ENCODE measurements around the gene ASTN2. TPM values are rescaled to one million over a fixed set of nuclear protein-coding genes. Genes with fewer than 3 reads are reported as not detected.

The ASTN2 gene
- total RNA-seq, 5 donors from 2014 or later (not counting 1 experiment from before 2014, with no cell fraction given) = 3.7 to 4.8 (median 4.4) TPM

DNA sequence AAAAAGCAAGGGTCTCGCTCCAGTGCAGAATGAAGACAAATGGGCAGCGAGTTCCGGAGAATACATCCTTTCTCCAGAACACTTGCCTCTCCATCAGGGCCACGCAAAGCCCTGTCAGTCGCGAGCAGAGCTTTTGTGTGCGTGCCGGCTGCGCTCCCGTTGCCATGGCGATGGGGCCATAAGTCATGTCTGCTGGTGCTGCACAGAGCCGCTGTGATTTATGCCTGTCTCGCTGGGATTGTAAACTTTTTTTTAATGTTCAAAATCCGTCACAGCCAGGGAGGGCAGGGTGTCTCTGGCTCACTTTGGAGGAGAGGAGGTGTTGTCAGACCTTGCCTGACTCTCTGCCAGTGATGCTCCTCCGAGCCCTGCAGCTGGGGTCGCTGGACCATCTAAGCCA lies 455.0 kb downstream of the ASTN2 start:
- DNase-seq (no peak), ATAC-seq (replicated peaks in 1 of 4) (no peak)
- Histone ChIP-seq H3K36me3 (ENCODE audit: control insufficient read depth in 2 of 2, extremely low read depth in 1 of 2, insufficient read depth in 1 of 2, low read length in 1 of 2) (no peaks in the 10 kb centered on the region), H3K27me3 (replicated peaks in 1 of 2; ENCODE audit: control insufficient read depth in 2 of 2, extremely low read depth in 1 of 2, insufficient read depth in 2 of 2, low read length in 1 of 2) (no peaks in the 10 kb centered on the region), H3K27ac (ENCODE audit: low read length) (no peak overlapping the region), H3K4me1 (ENCODE audit: control insufficient read depth in 1 of 2, extremely low read depth in 1 of 2, insufficient read depth in 2 of 2, low read length in 2 of 2) (no peaks in the 10 kb centered on the region), H3K4me3 (ENCODE audit: control insufficient read depth in 1 of 2, extremely low read depth in 1 of 2, low read length in 1 of 2) (no peak overlapping the region), H3K9me3 (no peaks in the 10 kb centered on the region)
- POLR2A ChIA-PET = interaction anchor here in 1 of 2 donors (0.7 kb wide), 1 partner anchor 11 kb away, joined by 3 read pairs; no protein-coding TSS in a partner anchor
- H3K27ac Mint-ChIP-seq = no peak overlapping the region
- WGBS (ENCODE audit: insufficient coverage) = 22% methylated on average over 16 of the region's 16 CpGs
- H3K36me3 Mint-ChIP-seq = no peaks in the 10 kb centered on the region
- H3K4me3 Mint-ChIP-seq = no peak overlapping the region
- peaks cover 0 to 9% (median 0%) of the 10 kb centered on the region in 3 donors for H3K9me3 Mint-ChIP-seq
- CTCF ChIA-PET = no interaction called here
- H3K27me3 Mint-ChIP-seq = peaks cover 0 to 3% of the 10 kb centered on the region in 2 donors
- H3K4me1 Mint-ChIP-seq = peaks cover 0 to 5% (median 0%) of the 10 kb centered on the region in 3 donors

DNA sequence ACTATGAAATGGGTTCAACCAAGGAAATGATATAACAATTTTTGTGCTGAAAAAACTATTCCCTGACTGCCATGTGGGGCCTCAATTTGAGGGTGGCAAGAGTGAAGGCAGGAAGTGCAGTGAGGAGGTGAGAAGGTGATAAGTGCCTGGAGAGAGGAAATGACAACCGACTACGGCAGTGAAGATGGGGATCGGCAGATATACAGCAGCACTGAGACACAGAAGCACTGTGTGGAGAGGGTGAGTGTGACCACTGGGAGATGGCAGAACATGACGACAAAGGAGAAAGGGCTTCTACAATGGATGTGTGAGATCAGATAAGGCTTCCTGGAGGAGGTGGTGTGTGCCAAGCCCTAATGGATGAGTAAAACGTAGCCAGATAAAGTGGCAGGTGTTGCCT lies 456.0 kb downstream of the ASTN2 start:
- Histone ChIP-seq H3K4me3 (ENCODE audit: control insufficient read depth in 1 of 2, extremely low read depth in 1 of 2, low read length in 1 of 2) (no peak overlapping the region), H3K27ac (ENCODE audit: low read length) (no peak overlapping the region), H3K4me1 (ENCODE audit: control insufficient read depth in 1 of 2, extremely low read depth in 1 of 2, insufficient read depth in 2 of 2, low read length in 2 of 2) (no peaks in the 10 kb centered on the region), H3K27me3 (replicated peaks in 1 of 2; ENCODE audit: control insufficient read depth in 2 of 2, extremely low read depth in 1 of 2, insufficient read depth in 2 of 2, low read length in 1 of 2) (no peaks in the 10 kb centered on the region), H3K36me3 (ENCODE audit: control insufficient read depth in 2 of 2, extremely low read depth in 1 of 2, insufficient read depth in 1 of 2, low read length in 1 of 2) (no peaks in the 10 kb centered on the region), H3K9me3 (no peaks in the 10 kb centered on the region)
- peak in 1 of 35 experiments; percentile 19 for DNase-seq
- H3K4me1 Mint-ChIP-seq = peaks cover 0 to 5% (median 0%) of the 10 kb centered on the region in 3 donors
- POLR2A ChIA-PET = no interaction called here
- no peaks in the 10 kb centered on the region for H3K36me3 Mint-ChIP-seq
- H3K27ac Mint-ChIP-seq = no peak overlapping the region
- H3K9me3 Mint-ChIP-seq = peaks cover 0 to 8% (median 0%) of the 10 kb centered on the region in 3 donors
- H3K4me3 Mint-ChIP-seq = no peak overlapping the region
- 2% methylated on average over 4 of the region's 5 CpGs for WGBS (ENCODE audit: insufficient coverage)
- CTCF ChIA-PET = no interaction called here
- peaks cover 0 to 3% of the 10 kb centered on the region in 2 donors for H3K27me3 Mint-ChIP-seq
- ATAC-seq (replicated peaks in 1 of 4) = no peak

GRCh38 chr9:116954731-116955130 lies 460.1 kb downstream of the ASTN2 start:
- ATAC-seq (replicated peaks in 1 of 4) (no peak), DNase-seq (no peak)
- peaks cover 0 to 4% (median 3%) of the 10 kb centered on the region in 3 donors for H3K9me3 Mint-ChIP-seq
- no peaks in the 10 kb centered on the region for H3K27me3 ChIP-seq (replicated peaks in 1 of 2; ENCODE audit: control insufficient read depth in 2 of 2, extremely low read depth in 1 of 2, insufficient read depth in 2 of 2, low read length in 1 of 2)
- H3K27ac ChIP-seq (ENCODE audit: low read length) = no peak overlapping the region
- no peaks in the 10 kb centered on the region for H3K36me3 ChIP-seq (ENCODE audit: control insufficient read depth in 2 of 2, extremely low read depth in 1 of 2, insufficient read depth in 1 of 2, low read length in 1 of 2)
- no peaks in the 10 kb centered on the region for H3K36me3 Mint-ChIP-seq
- H3K4me1 Mint-ChIP-seq = peaks cover 0 to 5% (median 0%) of the 10 kb centered on the region in 3 donors
- no peak overlapping the region for H3K4me3 ChIP-seq (ENCODE audit: control insufficient read depth in 1 of 2, extremely low read depth in 1 of 2, low read length in 1 of 2)
- no peak overlapping the region for H3K4me3 Mint-ChIP-seq
- no peaks in the 10 kb centered on the region for H3K27me3 Mint-ChIP-seq
- 76% methylated on average over 2 of the region's 2 CpGs for WGBS (ENCODE audit: insufficient coverage)
- ChIA-PET CTCF (no interaction called here), POLR2A (no interaction called here)
- H3K9me3 ChIP-seq = no peaks in the 10 kb centered on the region
- H3K27ac Mint-ChIP-seq = no peak overlapping the region
- no peaks in the 10 kb centered on the region for H3K4me1 ChIP-seq (ENCODE audit: control insufficient read depth in 1 of 2, extremely low read depth in 1 of 2, insufficient read depth in 2 of 2, low read length in 2 of 2)

GRCh38 chr9:116953271-116953670 lies 461.6 kb downstream of the ASTN2 start:
- no peaks in the 10 kb centered on the region for H3K9me3 ChIP-seq
- H3K4me3 ChIP-seq (ENCODE audit: control insufficient read depth in 1 of 2, extremely low read depth in 1 of 2, low read length in 1 of 2) = no peak overlapping the region
- WGBS (ENCODE audit: insufficient coverage) = no CpG with 5 or more reads among the region's 1 CpG
- no peaks in the 10 kb centered on the region for H3K36me3 Mint-ChIP-seq
- ChIA-PET POLR2A (interaction anchor here in 1 of 2 donors (0.6 kb wide), 1 partner anchor 12 kb away, joined by 6 read pairs; no protein-coding TSS in a partner anchor), CTCF (no interaction called here)
- H3K27ac Mint-ChIP-seq = no peak overlapping the region
- H3K4me3 Mint-ChIP-seq = no peak overlapping the region
- ATAC-seq (replicated peaks in 1 of 4) (no peak), DNase-seq (no peak)
- H3K27ac ChIP-seq (ENCODE audit: low read length) = no peak overlapping the region
- H3K36me3 ChIP-seq (ENCODE audit: control insufficient read depth in 2 of 2, extremely low read depth in 1 of 2, insufficient read depth in 1 of 2, low read length in 1 of 2) = no peaks in the 10 kb centered on the region
- peaks cover 0 to 10% (median 4%) of the 10 kb centered on the region in 3 donors for H3K9me3 Mint-ChIP-seq
- H3K4me1 Mint-ChIP-seq = no peaks in the 10 kb centered on the region
- no peaks in the 10 kb centered on the region for H3K27me3 ChIP-seq (replicated peaks in 1 of 2; ENCODE audit: control insufficient read depth in 2 of 2, extremely low read depth in 1 of 2, insufficient read depth in 2 of 2, low read length in 1 of 2)
- no peaks in the 10 kb centered on the region for H3K27me3 Mint-ChIP-seq
- H3K4me1 ChIP-seq (ENCODE audit: control insufficient read depth in 1 of 2, extremely low read depth in 1 of 2, insufficient read depth in 2 of 2, low read length in 2 of 2) = no peaks in the 10 kb centered on the region

DNA sequence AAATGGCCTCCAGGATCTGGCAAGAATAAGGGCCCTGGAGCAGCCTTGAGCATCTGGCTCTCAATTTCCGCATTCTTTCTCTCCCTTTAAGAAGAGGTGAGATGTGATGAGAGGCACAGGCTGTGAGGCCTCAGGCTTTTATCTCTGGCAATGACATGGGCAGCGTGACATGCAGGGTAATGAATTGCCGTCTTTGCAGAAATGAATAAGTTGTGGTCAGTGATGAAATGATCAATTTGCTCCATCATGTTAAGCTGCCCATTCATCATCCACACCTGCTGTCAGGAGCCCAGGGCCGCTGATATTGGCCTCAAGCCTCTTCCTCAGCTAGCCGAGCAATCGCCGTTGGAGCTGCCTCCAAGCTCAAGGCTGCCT lies 462.4 kb downstream of the ASTN2 start:
- POLR2A ChIA-PET = no interaction called here
- H3K27ac ChIP-seq (ENCODE audit: low read length) = no peak overlapping the region
- H3K9me3 Mint-ChIP-seq = peaks cover 0 to 10% (median 4%) of the 10 kb centered on the region in 3 donors

DNA sequence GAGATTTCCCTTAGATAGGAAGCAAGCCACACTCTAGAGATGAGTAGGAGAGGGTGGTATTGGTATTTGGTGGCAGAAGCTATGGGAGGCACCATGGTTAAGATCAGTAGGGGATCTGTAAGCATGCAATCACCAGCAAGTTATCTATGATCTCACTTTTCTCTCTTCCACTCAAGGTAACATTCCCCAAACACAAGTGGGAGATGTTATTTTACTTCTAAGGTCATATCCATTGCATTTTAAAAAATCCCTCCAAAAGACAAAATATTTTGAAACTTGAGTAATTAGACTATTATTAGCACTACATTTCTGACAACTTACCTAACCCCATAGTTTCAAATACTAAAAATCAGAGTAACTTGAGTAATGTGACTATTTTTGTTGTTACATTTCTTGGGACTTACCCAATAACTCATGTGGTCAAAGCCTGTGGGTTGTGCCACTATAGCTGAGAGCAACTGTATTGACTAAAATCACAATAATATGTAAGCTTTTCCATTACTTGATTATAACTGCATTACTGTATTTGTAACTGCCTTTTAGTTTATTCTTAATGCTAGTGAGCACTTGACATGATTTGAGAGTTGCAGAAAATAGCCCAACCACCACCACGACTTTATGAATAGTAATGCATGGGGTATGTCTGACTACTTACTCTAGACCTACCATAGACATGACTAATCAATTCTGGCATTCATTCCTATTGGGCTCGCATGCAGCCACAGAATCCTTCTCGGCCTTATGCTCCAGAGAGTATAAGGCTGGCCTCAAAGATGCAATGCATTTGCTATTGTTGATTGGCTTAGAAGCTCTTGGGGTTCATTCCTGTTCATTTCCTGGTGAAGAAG lies 463.0 kb downstream of the ASTN2 start:
- H3K27me3 ChIP-seq (replicated peaks in 1 of 2; ENCODE audit: control insufficient read depth in 2 of 2, extremely low read depth in 1 of 2, insufficient read depth in 2 of 2, low read length in 1 of 2) = no peaks in the 10 kb centered on the region
- Mint-ChIP-seq H3K36me3 (no peaks in the 10 kb centered on the region), H3K9me3 (peaks cover 0 to 10% (median 4%) of the 10 kb centered on the region in 3 donors), H3K27me3 (no peaks in the 10 kb centered on the region), H3K4me1 (no peaks in the 10 kb centered on the region), H3K27ac (no peak overlapping the region), H3K4me3 (no peak overlapping the region)
- 100% methylated on average over 1 of the region's 3 CpGs for WGBS (ENCODE audit: insufficient coverage)
- ATAC-seq (replicated peaks in 1 of 4) (no peak), DNase-seq (no peak)
- H3K4me3 ChIP-seq (ENCODE audit: control insufficient read depth in 1 of 2, extremely low read depth in 1 of 2, low read length in 1 of 2) = no peak overlapping the region
- no peaks in the 10 kb centered on the region for H3K4me1 ChIP-seq (ENCODE audit: control insufficient read depth in 1 of 2, extremely low read depth in 1 of 2, insufficient read depth in 2 of 2, low read length in 2 of 2)
- CTCF ChIA-PET = no interaction called here
- H3K36me3 ChIP-seq (ENCODE audit: control insufficient read depth in 2 of 2, extremely low read depth in 1 of 2, insufficient read depth in 1 of 2, low read length in 1 of 2) = no peaks in the 10 kb centered on the region
- no peaks in the 10 kb centered on the region for H3K9me3 ChIP-seq
- POLR2A ChIA-PET = no interaction called here
- no peak overlapping the region for H3K27ac ChIP-seq (ENCODE audit: low read length)

More for the DNA sequence above, 462.4 kb downstream of the ASTN2 start:
- Mint-ChIP-seq H3K27ac (no peak overlapping the region), H3K4me3 (no peak overlapping the region), H3K36me3 (no peaks in the 10 kb centered on the region), H3K27me3 (no peaks in the 10 kb centered on the region), H3K4me1 (no peaks in the 10 kb centered on the region)
- H3K9me3 ChIP-seq = no peaks in the 10 kb centered on the region
- no peaks in the 10 kb centered on the region for H3K36me3 ChIP-seq (ENCODE audit: control insufficient read depth in 2 of 2, extremely low read depth in 1 of 2, insufficient read depth in 1 of 2, low read length in 1 of 2)
- 87% methylated on average over 4 of the region's 7 CpGs for WGBS (ENCODE audit: insufficient coverage)
- no peaks in the 10 kb centered on the region for H3K4me1 ChIP-seq (ENCODE audit: control insufficient read depth in 1 of 2, extremely low read depth in 1 of 2, insufficient read depth in 2 of 2, low read length in 2 of 2)
- CTCF ChIA-PET = no interaction called here
- DNase-seq (no peak), ATAC-seq (replicated peaks in 1 of 4) (no peak)
- H3K27me3 ChIP-seq (replicated peaks in 1 of 2; ENCODE audit: control insufficient read depth in 2 of 2, extremely low read depth in 1 of 2, insufficient read depth in 2 of 2, low read length in 1 of 2) = no peaks in the 10 kb centered on the region
- H3K4me3 ChIP-seq (ENCODE audit: control insufficient read depth in 1 of 2, extremely low read depth in 1 of 2, low read length in 1 of 2) = no peak overlapping the region
